T follicular helper cell (primary cell): ENCODE results near the gene KRTAP12-4.
A peak's percentile ranks its signal among the peaks of the same experiment; 100 is the strongest.
"Not testable (repeated sequence)": the region's sequence is repeated elsewhere in the genome, so short reads cannot be mapped to it uniquely, and the experiment has no call there.

Source experiments
- DNase-seq: peaks from one replicate; pipeline ENCODE4 v3.0.0-alpha.2; 2020; ENCODE audit warnings: low read depth

Gene KRTAP12-4

GRCh38 chr21:44686843-44687561 is 32.5 kb upstream of the KRTAP12-4 start:
- DNase-seq = no peak

DNA sequence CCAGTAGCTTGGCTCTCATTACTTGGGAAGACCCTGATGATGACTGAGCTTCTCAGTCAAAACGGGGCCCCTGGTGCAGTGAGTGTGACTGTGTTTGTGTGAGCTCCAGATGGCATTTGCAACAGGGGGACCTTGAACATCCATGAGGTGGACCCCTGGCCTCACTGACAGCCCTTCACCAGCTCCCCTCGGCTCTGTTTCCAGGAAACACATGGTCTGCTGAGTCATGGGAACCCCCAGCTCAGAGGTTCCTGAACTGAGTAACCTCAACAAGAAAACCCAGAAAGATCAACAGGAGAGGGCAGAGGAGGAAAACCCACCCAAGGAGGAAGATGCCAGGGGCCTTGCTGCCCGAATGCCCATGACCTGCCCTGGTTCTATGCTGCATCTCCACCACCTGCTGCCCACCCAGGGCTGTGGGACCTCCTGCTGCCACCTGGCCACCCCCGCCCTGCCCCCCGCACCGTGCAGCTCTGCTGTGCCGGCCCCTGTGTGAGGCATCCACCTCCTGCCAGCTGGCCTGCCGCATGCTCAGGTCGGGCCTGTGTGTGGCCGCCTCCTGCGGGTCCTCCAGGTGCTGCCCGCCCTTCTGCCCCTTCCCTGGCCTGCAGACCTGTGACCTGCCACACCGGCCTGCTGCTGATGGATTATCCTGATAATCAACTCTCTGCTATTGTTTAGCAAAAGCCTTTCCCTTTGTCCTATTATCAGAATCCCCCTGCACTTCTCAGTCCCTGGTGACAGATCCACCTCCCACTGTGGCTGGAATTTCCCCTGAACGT is 31.7 kb upstream of the KRTAP12-4 start:
- no peak for DNase-seq

DNA sequence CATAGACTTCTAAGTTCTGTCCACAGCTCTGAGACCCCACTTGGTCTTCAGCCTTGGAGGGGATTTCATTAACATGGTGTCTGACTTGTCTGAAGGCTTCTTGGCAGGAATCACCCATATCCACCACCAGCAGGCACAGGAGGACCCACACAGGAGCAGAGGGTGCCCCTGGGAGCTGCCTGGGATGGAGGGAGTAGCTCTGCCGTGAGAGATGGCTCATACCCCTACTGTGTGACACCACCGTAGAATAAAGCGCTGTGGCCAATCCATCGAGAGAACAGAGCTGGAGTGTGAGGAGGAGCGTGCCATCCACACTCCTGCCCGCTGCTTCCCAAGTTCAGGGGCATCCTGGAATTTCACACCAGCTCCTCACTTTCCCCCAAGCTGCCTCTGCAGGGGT is 30.6 kb upstream of the KRTAP12-4 start:
- DNase-seq = not testable (repeated sequence)

DNA sequence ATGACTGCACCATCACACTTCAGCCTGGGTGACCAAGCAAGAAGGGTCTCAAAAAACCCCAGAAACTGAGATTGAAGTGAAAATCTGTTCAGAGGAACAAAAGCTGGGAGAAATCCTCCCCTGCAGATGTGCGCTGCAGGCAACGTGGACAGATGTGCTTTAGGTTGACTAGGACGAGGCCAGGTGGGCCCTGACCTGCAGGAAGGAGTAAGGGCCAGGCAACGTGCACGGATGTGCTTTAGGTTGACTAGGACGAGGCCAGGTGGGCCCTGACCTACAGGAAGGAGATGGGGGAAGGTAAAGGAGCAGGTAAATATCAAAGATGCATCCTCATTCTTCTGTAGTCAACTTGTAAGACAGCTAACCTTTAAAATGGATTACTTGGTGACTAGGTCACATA is 30.0 kb upstream of the KRTAP12-4 start:
- DNase-seq = no peak

GRCh38 chr21:44684077-44684476 is 29.6 kb upstream of the KRTAP12-4 start:
- DNase-seq = no peak

GRCh38 chr21:44682580-44683151 is 28.2 kb upstream of the KRTAP12-4 start:
- DNase-seq = no peak

GRCh38 chr21:44681861-44682579 is 27.6 kb upstream of the KRTAP12-4 start, which contains the start of gene KRTAP12-1:
TSS of gene KRTAP12-1 (minus strand) at chr21:44682163. CDS start at chr21:44682123, 40 bp downstream.
- DNase-seq = no peak

DNA sequence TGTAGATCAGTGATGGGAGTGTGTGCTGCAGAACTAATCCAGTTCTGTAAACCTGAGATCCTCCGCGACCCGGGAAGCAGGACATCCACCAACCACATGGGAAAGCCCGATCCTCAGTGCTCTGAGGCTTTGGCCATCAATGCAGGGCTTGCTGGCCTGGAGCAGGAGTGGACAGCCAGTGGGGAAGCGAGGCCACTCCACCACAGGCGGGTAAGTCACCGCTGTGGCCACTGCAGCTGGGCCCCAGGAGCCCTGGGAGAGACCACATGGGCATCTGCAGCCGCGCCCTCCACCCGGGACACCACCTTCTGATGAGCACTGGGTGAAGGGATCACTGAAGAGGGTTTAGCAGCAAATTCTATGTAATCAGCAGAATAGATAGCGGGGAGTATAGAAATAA is 26.7 kb upstream of the KRTAP12-4 start:
- no peak for DNase-seq

GRCh38 chr21:44677881-44678280 is 23.4 kb upstream of the KRTAP12-4 start:
- no peak for DNase-seq

DNA sequence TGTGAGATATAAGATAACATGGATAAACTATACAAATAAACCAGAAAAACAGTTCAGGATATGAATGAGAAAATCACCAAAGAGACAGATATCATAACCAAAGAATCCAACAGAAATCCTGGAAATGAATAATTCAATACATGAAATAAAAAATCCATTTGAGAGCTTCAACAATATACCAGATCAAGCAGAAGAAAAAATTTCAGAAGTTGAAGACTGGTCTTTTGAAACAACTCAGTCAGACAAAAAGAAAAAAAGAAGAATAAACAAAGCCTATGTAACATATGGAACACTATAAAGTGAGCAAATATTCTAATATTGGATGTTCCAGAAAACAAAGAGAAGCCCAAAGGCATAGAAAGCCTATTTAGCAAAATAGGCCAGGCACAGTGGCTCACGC is 17.5 kb upstream of the KRTAP12-4 start:
- DNase-seq = no peak

DNA sequence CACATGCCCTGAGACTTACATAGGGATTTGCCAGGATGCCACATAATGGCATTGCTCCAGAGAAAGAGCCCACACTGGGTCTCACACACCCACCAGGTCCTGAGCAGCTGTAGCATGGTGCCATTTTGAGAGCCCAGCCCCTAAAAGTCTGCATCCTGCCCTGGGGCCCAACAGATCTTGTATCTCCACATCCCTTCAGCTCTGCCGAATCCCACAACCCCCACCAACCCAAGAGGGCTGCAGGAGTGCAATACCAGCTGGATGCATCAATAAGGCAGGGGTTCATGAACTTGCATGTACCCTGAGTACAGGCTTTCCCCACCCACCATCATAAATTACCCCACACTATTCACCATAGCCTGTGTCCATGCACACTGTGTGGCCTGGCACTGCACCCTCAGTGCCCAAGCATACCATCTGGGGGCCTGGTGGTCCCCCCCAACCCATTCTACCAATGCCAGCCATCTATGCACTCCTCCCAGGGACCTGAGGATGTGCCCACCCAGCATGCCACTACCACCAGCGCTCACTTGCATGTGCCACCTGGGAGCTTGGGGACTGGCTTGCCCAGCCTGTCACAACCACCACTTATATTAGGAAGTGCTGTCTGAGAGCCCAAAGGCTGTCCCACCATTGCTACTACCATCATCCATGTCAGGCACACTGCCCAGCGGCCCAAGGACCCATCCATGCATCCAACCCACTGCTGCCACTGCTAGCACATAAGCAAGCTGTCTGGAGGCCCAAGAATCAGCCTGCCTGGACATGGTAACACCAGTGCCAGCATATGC is 16.4 kb upstream of the KRTAP12-4 start:
- no peak for DNase-seq

DNA sequence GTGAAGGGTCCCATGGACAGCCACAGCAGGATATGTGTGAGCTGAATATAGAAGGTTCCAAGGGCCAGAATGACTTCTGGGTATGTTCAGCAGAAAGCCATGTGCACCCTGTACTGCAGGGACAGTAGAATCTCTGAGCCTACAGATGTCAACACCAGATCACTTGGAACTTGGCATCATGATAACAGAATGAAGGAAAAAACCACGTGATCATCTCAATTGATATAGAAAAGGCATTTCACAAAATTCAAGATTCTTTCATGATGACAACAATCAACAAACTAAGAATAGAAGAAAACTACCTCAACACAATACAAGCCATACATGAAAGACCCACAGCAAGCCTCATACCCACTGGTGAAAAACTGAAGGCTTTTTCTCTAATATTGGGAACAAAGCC is 13.2 kb upstream of the KRTAP12-4 start:
- DNase-seq = no peak

DNA sequence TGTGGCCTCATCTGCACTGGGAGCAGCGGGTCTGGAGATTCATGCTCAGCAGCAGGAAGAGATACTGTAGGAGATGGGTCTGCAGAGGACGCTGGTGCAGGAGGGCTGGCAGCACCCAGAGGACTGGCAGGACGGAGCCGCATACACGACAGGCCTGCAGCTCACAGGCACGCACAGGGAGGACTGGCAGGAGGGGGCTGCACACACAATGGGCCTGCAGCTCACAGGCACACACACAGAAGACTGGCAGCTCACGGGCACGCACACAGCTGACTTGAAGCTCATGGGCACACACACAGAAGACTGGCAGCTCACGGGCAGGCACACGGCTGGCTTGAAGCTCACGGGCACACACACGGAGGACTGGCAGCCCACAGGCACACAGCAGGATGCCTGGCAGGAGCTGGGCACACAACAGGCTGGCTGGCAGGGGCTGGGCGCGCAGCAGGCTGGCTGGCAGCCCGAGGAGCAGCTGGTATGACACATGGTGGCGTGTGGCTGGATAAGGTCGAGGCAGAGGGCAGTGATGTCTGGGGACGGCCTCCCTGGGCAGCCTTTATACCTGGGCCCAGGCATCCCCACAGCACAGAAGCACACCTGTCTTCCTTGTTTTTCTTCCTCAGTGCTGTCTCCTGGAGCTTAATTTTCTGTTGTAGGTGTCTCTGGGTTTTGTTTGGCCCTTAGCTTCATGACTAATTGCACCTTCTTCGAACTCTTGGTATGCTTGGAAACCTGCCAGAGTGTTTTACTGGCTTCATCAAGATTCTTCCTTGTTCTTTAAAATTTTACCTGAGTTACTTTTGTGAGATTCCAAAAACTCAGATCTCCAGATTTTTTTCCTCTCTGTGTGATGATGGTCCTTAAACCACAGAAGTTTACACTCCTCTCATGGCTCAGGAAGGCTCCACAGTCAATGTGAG is 12.2 kb upstream of the KRTAP12-4 start, which contains the start of gene KRTAP12-2:
Gene KRTAP12-2 (minus strand): TSS at position 527 of the 920 bp plus-strand sequence. CDS start 41 bp downstream, at position 486.
- DNase-seq = no peak

- no peak for DNase-seq
Observed at GRCh38 chr21:44664691-44665090, 10.2 kb upstream of the KRTAP12-4 start.

DNA sequence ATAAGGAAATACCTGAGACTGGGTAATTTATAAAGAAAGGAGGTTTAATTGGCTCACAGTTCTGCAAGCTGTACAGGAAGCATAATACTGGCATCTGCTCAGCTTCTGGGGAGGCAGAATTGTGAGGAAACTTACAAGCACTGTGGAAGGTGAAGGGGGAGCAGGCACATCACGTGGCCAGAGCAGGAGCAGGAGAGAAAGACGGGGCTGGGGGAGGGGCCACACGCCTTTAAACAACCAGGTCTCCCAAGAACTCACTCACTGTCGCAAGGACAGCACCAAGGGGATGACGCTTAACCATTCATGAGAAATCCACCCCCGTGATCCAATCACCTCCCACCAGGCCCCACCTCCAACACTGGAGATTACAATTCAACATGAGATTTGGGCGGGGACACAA is 7.1 kb upstream of the KRTAP12-4 start:
- DNase-seq = not testable (repeated sequence)

- no peak for DNase-seq
Observed at GRCh38 chr21:44658913-44659595, 4.6 kb upstream of the KRTAP12-4 start.

GRCh38 chr21:44658541-44658910 is 4.1 kb upstream of the KRTAP12-4 start:
- no peak for DNase-seq

DNA sequence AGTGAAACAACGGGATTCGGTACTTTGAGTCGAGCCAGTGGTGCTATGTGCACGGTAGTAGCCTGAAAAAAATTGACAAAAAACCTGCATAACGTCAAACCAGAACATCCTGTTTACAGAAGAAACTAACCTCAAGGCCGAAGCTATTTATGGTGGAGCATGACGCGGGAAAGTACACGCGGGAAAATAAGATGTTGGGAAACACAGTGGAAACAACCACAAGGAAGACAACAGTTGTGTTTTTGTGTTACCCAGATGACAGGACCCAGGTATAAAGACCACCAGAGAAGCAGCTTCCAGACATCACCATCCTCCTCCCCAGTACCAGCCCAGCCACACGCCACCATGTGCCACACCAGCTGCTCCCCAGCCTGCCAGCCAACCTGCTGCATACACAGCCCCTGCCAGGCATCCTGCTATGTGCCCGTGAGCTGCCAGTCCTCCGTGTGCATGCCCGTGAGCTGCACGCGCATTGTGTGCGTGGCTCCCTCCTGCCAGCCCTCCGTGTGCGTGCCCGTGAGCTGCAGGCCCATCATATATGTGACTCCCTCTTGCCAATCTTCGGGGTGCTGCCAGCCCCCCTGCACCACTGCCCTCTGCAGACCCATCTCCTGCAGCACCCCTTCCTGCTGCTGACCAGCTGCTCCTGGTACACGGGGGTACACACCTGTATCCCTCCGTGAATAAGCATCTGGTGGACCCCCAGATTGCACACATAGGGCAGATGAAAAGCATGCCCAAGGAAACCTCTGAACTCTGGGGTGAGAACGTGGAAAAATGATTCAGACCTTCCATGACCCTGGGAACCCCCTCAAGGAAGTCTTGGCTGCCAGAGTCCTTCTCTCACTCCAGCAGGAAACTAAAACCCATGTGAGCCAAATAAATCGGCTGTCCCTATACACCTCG is 3.4 kb upstream of the KRTAP12-4 start, which contains the start of gene KRTAP12-3:
Gene KRTAP12-3 (plus strand): TSS at position 298 of the 906 bp plus-strand sequence. CDS start 48 bp downstream, at position 346.
- DNase-seq = peak; percentile 67
